Caco-2 (cell line): ENCODE measurements around the gene GOLM1. TPM values are rescaled to one million over a fixed set of nuclear protein-coding genes. Genes with fewer than 3 reads are reported as not detected.

Experiments used
- BruUV-seq: library from RNA; stranded (reverse); fragments of 400-500 nt; replicated peaks from 2 replicates; lab custom pipeline; 2021; lab: Mats Ljungman, UMichigan
- CTCF ChIA-PET: fragments of 300-600 bp; sonication (Branson Sonifier 250); formaldehyde crosslinking; loops from one replicate; lab custom pipeline; 2022; ENCODE audit warnings: antibody characterized with exemption; lab: Charles Lee
- POLR2A ChIA-PET: fragments of 300-600 bp; sonication (Branson Sonifier 250); formaldehyde crosslinking; loops from one replicate; lab custom pipeline; 2022; ENCODE audit warnings: antibody characterized with exemption; lab: Charles Lee
- DNase-seq, 2 experiments: peaks; one replicate each; pipeline versions ENCODE4 v3.0.0 to v3.0.0-alpha.2; 2020 to 2022
- H3K27me3 ChIP-seq: replicated peaks from 2 replicates; pipeline ENCODE4 v1.6.0; 2011; ENCODE audit warnings: low read length; ENCODE audit not compliant: control insufficient read depth, insufficient read depth
- H3K36me3 ChIP-seq: 2 replicates; pipeline ENCODE4 v1.5.1; 2011; ENCODE audit warnings: low read length; ENCODE audit not compliant: control insufficient read depth, insufficient read depth
- H3K4me1 ChIP-seq: fragments of 250-450 bp; sonication (Bioruptor Pico); 2 replicates; pipeline ENCODE4 v1.5.1; 2020; ENCODE audit warnings: mild to moderate bottlenecking
- H3K4me3 ChIP-seq: 2 replicates; pipeline ENCODE4 v1.5.1; 2011; ENCODE audit warnings: low read depth, mild to moderate bottlenecking, control low read depth, low read length
- H3K9me3 ChIP-seq: fragments of 250-450 bp; sonication (Bioruptor Pico); 2 replicates; pipeline ENCODE4 v1.5.1; 2020; ENCODE audit warnings: mild to moderate bottlenecking, moderate library complexity
- H3K27ac Mint-ChIP-seq: one replicate; pipeline ENCODE4 v1.8.0; 2022; ENCODE audit warnings: mixed read lengths; ENCODE audit not compliant: unreplicated experiment
- H3K27me3 Mint-ChIP-seq: one replicate; pipeline ENCODE4 v1.8.0; 2022; ENCODE audit warnings: mixed read lengths; ENCODE audit not compliant: insufficient read depth, unreplicated experiment
- H3K36me3 Mint-ChIP-seq: one replicate; pipeline ENCODE4 v1.8.0; 2022; ENCODE audit warnings: mild to moderate bottlenecking, mixed read lengths; ENCODE audit not compliant: insufficient read depth, unreplicated experiment
- H3K4me1 Mint-ChIP-seq: one replicate; pipeline ENCODE4 v1.8.0; 2022; ENCODE audit warnings: low read depth, mixed read lengths; ENCODE audit not compliant: unreplicated experiment
- H3K4me3 Mint-ChIP-seq: one replicate; pipeline ENCODE4 v1.8.0; 2022; ENCODE audit warnings: mild to moderate bottlenecking, moderate library complexity, mixed read lengths; ENCODE audit not compliant: unreplicated experiment
- H3K9me3 Mint-ChIP-seq: one replicate; pipeline ENCODE4 v1.8.0; 2022; ENCODE audit warnings: mixed read lengths; ENCODE audit not compliant: unreplicated experiment
- intact Hi-C: fragments of 100-400 bp; cut with micrococcal nuclease; formaldehyde crosslinking; loops from one replicate; pipeline ENCODE4 v1.10.0; 2022; ENCODE audit not compliant: unreplicated experiment
- total RNA-seq: library from RNA; stranded (reverse); gene quantifications from 2 replicates; pipeline ENCODE4 v1.2.3, GENCODE V29; 2022
- TF ChIP-seq, protein P1 (sequence below), 2 experiments: fragments of 200-600 bp in 1 of 2; IDR thresholded peaks; 1 replicate in 1 of 2; 2 replicates in 1 of 2; pipeline versions ENCODE4 v1.5.1 to v1.8.0; 2011 to 2022; ENCODE audit warnings: antibody characterized with exemption in 1 of 2, control low read depth in 1 of 2, inconsistent platforms in 1 of 2, low read depth in 1 of 2, low read length in 1 of 2, mild to moderate bottlenecking in 1 of 2, moderate library complexity in 1 of 2; ENCODE audit not compliant: insufficient read depth in 1 of 2, severe bottlenecking in 1 of 2, unreplicated experiment in 1 of 2

Gene GOLM1
- total RNA-seq, 1 experiment from 2014 or later: 53.6 TPM

DNA sequence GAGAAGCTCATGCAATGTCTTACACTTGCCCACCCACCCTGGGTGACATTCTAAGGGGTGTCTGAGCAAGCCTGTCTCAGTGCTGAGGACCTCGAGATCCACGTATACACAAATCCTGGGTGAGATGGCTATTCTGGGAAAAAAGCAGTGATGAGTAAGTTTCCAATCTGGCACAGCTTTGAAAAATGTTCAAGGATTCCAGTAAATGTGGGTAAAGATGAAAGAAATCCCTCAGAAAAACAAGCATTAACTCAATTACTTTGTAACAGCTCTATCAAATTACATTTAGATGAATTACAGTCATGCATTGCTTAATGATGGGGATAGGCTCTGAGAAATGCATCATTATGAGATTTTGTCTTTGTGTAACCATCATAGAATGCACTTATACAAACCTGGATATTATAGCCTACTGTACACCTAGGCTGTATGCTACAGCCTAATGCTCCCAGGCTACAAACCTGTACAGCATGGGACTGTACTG, 26.9 kb downstream of the GOLM1 start:
- Mint-ChIP-seq H3K27me3 (no peaks in the 10 kb centered on the region), H3K4me3 (no peak overlapping the region), H3K27ac (no peak overlapping the region), H3K9me3 (no peaks in the 10 kb centered on the region), H3K36me3 (no peaks in the 10 kb centered on the region), H3K4me1 (no peaks in the 10 kb centered on the region)
- Histone ChIP-seq H3K36me3 (no peaks in the 10 kb centered on the region), H3K27me3 (no peaks in the 10 kb centered on the region), H3K4me1 (no peaks in the 10 kb centered on the region), H3K9me3 (no peaks in the 10 kb centered on the region), H3K4me3 (no peak overlapping the region)
- TF ChIP-seq, protein P1, sequence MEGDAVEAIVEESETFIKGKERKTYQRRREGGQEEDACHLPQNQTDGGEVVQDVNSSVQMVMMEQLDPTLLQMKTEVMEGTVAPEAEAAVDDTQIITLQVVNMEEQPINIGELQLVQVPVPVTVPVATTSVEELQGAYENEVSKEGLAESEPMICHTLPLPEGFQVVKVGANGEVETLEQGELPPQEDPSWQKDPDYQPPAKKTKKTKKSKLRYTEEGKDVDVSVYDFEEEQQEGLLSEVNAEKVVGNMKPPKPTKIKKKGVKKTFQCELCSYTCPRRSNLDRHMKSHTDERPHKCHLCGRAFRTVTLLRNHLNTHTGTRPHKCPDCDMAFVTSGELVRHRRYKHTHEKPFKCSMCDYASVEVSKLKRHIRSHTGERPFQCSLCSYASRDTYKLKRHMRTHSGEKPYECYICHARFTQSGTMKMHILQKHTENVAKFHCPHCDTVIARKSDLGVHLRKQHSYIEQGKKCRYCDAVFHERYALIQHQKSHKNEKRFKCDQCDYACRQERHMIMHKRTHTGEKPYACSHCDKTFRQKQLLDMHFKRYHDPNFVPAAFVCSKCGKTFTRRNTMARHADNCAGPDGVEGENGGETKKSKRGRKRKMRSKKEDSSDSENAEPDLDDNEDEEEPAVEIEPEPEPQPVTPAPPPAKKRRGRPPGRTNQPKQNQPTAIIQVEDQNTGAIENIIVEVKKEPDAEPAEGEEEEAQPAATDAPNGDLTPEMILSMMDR (IDR thresholded peaks at IDR 0.05; ENCODE audit: insufficient read depth in 1 of 2, low read depth in 1 of 2, low read length in 1 of 2, severe bottlenecking in 1 of 2, unreplicated experiment in 1 of 2): no peak
- intact Hi-C loops: no loop called here
- POLR2A ChIA-PET: no interaction called here
- BruUV-seq: no TSS peak
- DNase-seq: no peak
- CTCF ChIA-PET: no interaction called here

- Mint-ChIP-seq H3K9me3 (no peaks in the 10 kb centered on the region), H3K27ac (no peak overlapping the region), H3K4me1 (no peaks in the 10 kb centered on the region), H3K27me3 (no peaks in the 10 kb centered on the region), H3K4me3 (no peak overlapping the region), H3K36me3 (no peaks in the 10 kb centered on the region)
- DNase-seq: no peak
- H3K9me3 ChIP-seq: no peaks in the 10 kb centered on the region
- H3K4me1 ChIP-seq: no peaks in the 10 kb centered on the region
- TF ChIP-seq, protein P1 (IDR thresholded peaks at IDR 0.05; ENCODE audit: insufficient read depth in 1 of 2, low read depth in 1 of 2, low read length in 1 of 2, severe bottlenecking in 1 of 2, unreplicated experiment in 1 of 2): no peak
- intact Hi-C loops: no loop called here
- ChIA-PET CTCF (no interaction called here), POLR2A (no interaction called here)
- BruUV-seq: no TSS peak
- H3K27me3 ChIP-seq: no peaks in the 10 kb centered on the region
- H3K36me3 ChIP-seq: no peaks in the 10 kb centered on the region
- no peak overlapping the region for H3K4me3 ChIP-seq
Measured at GRCh38 chr9:86069206-86069869, 30.0 kb downstream of the GOLM1 start.

GRCh38 chr9:86064220-86064619, 35.1 kb downstream of the GOLM1 start:
- BruUV-seq: no TSS peak
- no peaks in the 10 kb centered on the region for H3K27me3 ChIP-seq
- Mint-ChIP-seq H3K4me3 (no peak overlapping the region), H3K27me3 (no peaks in the 10 kb centered on the region), H3K4me1 (no peaks in the 10 kb centered on the region), H3K9me3 (no peaks in the 10 kb centered on the region), H3K36me3 (peaks cover 4% of the 10 kb centered on the region), H3K27ac (no peak overlapping the region)
- TF ChIP-seq, protein P1 (IDR thresholded peaks at IDR 0.05; ENCODE audit: insufficient read depth in 1 of 2, low read depth in 1 of 2, low read length in 1 of 2, severe bottlenecking in 1 of 2, unreplicated experiment in 1 of 2): no peak
- H3K9me3 ChIP-seq: no peaks in the 10 kb centered on the region
- intact Hi-C loops: no loop called here
- ChIA-PET POLR2A (no interaction called here), CTCF (no interaction called here)
- no peak overlapping the region for H3K4me3 ChIP-seq
- DNase-seq: no peak
- H3K4me1 ChIP-seq: no peaks in the 10 kb centered on the region
- H3K36me3 ChIP-seq: no peaks in the 10 kb centered on the region
